Activated B cell treated with CpG ODN at 0.5 μM for 24 hours (primary cell): Measurements from ENCODE around the gene SLF2. TPM values are rescaled to one million over a fixed set of nuclear protein-coding genes. Genes with fewer than 3 reads are reported as not detected.

Experiments used
- ATAC-seq: fragments of 200-7000 bp; cut with Tn5 transposase; one replicate; pipeline ENCODE4 v1.10.0; 2021; ENCODE audit warnings: low read depth, mild to moderate bottlenecking, moderate library complexity
- CTCF ChIA-PET: fragments of 350-600 bp; sonication (Branson Sonifier 250); formaldehyde crosslinking; loops from one replicate; lab custom pipeline; 2021; ENCODE audit warnings: antibody characterized with exemption; lab: Charles Lee
- POLR2A ChIA-PET: fragments of 350-600 bp; sonication (Branson Sonifier 250); formaldehyde crosslinking; loops from one replicate; lab custom pipeline; 2021; ENCODE audit warnings: antibody characterized with exemption; lab: Charles Lee
- DNase-seq: peaks from one replicate; pipeline ENCODE4 v3.0.0; 2022
- H3K27ac Mint-ChIP-seq: one replicate; pipeline ENCODE4 v1.8.0; 2020; ENCODE audit warnings: mixed read lengths
- H3K27me3 Mint-ChIP-seq: one replicate; pipeline ENCODE4 v1.8.0; 2021; ENCODE audit warnings: mixed read lengths
- H3K36me3 Mint-ChIP-seq: one replicate; pipeline ENCODE4 v1.8.0; 2021; ENCODE audit warnings: low read depth, mixed read lengths
- H3K4me1 Mint-ChIP-seq: one replicate; pipeline ENCODE4 v1.8.0; 2021; ENCODE audit warnings: mixed read lengths
- H3K4me3 Mint-ChIP-seq: one replicate; pipeline ENCODE4 v1.8.0; 2020; ENCODE audit warnings: mild to moderate bottlenecking, mixed read lengths
- H3K9me3 Mint-ChIP-seq: one replicate; pipeline ENCODE4 v1.8.0; 2020; ENCODE audit warnings: mixed read lengths
- intact Hi-C: fragments of 100-400 bp; cut with micrococcal nuclease; formaldehyde crosslinking; loops from one replicate; pipeline ENCODE4 v1.15.1; 2024
- total RNA-seq: library from RNA; stranded (reverse); gene quantifications from 2 replicates; pipeline ENCODE4 v1.2.3, GENCODE V29; 2022
- TF ChIP-seq, protein P1 (sequence below): fragments of 200-600 bp; IDR thresholded peaks from one replicate; pipeline ENCODE4 v1.8.0; 2022; ENCODE audit warnings: antibody characterized with exemption, mild to moderate bottlenecking

Gene SLF2
- total RNA-seq, 1 donor from 2014 or later: 35.5 TPM

DNA sequence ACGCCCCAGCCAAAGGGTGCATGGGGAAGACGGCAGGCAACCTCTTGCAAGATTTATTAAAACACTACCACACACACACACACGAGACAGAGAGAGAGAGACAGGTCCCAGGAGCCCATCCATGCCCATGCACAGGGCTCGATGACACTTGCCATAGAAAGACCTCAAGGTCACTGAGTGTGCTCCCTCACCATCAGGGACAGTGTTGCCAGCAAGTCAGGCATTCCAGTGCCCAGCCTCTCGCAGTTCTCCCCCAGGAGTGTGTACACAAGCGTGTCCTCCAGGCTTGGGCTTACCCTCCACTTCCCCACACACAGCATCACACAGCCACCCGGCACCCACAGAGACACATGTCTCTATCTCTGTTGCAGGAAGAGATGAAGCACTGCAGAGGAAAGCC is 46.8 kb upstream of the SLF2 start:
- ChIA-PET CTCF (no interaction called here), POLR2A (no interaction called here)
- H3K36me3 Mint-ChIP-seq: no peaks in the 10 kb centered on the region
- intact Hi-C loops: no loop called here
- TF ChIP-seq, protein P1, sequence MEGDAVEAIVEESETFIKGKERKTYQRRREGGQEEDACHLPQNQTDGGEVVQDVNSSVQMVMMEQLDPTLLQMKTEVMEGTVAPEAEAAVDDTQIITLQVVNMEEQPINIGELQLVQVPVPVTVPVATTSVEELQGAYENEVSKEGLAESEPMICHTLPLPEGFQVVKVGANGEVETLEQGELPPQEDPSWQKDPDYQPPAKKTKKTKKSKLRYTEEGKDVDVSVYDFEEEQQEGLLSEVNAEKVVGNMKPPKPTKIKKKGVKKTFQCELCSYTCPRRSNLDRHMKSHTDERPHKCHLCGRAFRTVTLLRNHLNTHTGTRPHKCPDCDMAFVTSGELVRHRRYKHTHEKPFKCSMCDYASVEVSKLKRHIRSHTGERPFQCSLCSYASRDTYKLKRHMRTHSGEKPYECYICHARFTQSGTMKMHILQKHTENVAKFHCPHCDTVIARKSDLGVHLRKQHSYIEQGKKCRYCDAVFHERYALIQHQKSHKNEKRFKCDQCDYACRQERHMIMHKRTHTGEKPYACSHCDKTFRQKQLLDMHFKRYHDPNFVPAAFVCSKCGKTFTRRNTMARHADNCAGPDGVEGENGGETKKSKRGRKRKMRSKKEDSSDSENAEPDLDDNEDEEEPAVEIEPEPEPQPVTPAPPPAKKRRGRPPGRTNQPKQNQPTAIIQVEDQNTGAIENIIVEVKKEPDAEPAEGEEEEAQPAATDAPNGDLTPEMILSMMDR: no peak
- H3K9me3 Mint-ChIP-seq: no peaks in the 10 kb centered on the region
- H3K4me3 Mint-ChIP-seq: no peak overlapping the region
- H3K27ac Mint-ChIP-seq: no peak overlapping the region
- ATAC-seq (no peak), DNase-seq (no peak)
- peaks cover 44% of the 10 kb centered on the region for H3K27me3 Mint-ChIP-seq
- no peaks in the 10 kb centered on the region for H3K4me1 Mint-ChIP-seq

DNA sequence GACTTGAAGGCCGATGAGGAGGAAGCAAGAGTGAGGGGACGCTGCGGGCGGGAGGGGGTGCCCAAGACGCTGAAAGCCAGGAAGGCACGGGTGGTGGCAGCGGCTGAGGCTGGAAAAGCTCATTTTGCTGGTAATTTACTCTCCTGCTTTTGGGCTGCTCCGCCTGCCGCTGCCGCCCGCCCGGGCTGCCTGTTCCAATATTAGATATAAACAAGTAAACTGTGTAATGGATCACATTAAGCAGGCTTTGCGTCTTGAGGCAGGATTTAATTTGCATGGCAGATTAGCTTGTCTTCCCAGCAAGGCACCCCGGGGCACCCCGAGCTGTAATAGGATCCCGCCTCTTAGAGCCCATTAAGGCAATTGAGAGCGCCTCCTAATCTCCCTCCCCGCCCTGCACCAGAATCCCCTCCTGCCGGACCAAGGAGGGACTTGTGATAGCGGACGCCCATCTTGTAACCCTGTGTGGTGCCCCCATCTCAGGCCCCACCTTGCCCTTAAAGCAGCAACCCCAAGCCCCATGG is 46.1 kb upstream of the SLF2 start:
- intact Hi-C loops: no loop called here
- H3K9me3 Mint-ChIP-seq: no peaks in the 10 kb centered on the region
- H3K4me3 Mint-ChIP-seq: no peak overlapping the region
- ChIA-PET CTCF (no interaction called here), POLR2A (no interaction called here)
- TF ChIP-seq, protein P1: no peak
- no peak overlapping the region for H3K27ac Mint-ChIP-seq
- ATAC-seq (no peak), DNase-seq (no peak)
- no peaks in the 10 kb centered on the region for H3K4me1 Mint-ChIP-seq
- no peaks in the 10 kb centered on the region for H3K36me3 Mint-ChIP-seq
- H3K27me3 Mint-ChIP-seq: peaks cover 39% of the 10 kb centered on the region

DNA sequence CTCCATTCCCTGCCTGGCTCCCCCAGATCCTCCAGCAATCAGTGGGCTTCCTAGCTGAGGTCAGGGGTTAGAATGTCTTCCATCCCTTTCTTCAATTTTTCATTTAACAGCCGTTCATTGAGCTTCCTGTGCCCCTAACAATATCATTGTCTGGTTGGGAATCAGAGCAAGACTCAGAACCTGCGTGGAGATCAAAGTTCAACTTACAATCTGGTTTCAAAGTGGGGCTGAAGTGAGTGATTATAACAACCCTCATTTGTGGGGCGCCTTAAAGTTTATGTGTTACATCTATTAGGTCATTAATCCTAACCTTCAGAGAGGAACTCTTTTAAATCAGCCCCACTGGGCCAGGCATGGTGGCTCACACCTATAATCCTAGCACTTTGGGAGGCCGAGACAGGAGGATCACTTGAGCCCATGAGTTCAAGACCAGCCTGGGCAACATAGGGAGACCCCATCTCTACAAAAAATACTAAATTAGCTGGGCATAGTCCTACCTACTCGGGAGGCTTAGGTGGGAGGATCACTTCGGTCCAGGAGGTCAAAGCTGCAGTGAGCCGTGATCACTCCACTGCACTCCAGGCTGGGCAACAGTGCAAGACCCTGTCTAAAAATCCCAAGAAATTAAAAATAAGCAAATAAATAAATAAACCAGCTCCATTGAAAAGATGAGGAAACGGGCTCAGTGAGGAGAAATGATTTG is 45.4 kb upstream of the SLF2 start:
- ChIA-PET POLR2A (interaction anchor here (0.6 kb wide), 1 partner anchor 25 kb away, joined by 3 read pairs; no protein-coding TSS in a partner anchor), CTCF (no interaction called here)
- no peak for DNase-seq
- Mint-ChIP-seq H3K27ac (no peak overlapping the region), H3K4me1 (no peaks in the 10 kb centered on the region), H3K27me3 (peaks cover 35% of the 10 kb centered on the region), H3K36me3 (no peaks in the 10 kb centered on the region), H3K4me3 (no peak overlapping the region), H3K9me3 (no peaks in the 10 kb centered on the region)
- intact Hi-C loops: no loop called here
- TF ChIP-seq, protein P1: no peak
- ATAC-seq: no peak

DNA sequence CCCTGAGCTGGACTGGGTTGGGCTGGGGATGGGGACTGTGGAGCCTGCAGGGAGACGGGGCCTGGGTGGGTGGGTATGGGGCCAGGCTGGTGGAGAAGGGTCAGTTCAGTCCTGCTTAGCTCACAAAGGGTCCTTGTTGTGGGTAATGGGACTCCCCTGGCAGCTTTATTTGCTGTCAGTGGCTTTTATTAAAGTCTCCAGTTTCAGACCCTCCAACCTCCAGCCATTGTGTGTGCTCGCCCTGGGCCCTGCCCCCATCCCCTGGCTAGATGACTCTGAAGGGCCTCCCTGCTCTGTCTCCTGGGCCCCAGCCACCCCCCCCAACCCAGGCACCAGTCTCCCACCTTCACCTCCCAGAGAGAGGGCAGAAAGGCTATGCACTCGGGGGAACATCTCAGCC is 44.4 kb upstream of the SLF2 start:
- H3K4me1 Mint-ChIP-seq: no peaks in the 10 kb centered on the region
- H3K4me3 Mint-ChIP-seq: no peak overlapping the region
- ATAC-seq (no peak), DNase-seq (no peak)
- no peaks in the 10 kb centered on the region for H3K36me3 Mint-ChIP-seq
- peaks cover 38% of the 10 kb centered on the region for H3K27me3 Mint-ChIP-seq
- TF ChIP-seq, protein P1: no peak
- CTCF ChIA-PET: no interaction called here
- H3K9me3 Mint-ChIP-seq: no peaks in the 10 kb centered on the region
- H3K27ac Mint-ChIP-seq: no peak overlapping the region
- POLR2A ChIA-PET: no interaction called here
- intact Hi-C loops: no loop called here

DNA sequence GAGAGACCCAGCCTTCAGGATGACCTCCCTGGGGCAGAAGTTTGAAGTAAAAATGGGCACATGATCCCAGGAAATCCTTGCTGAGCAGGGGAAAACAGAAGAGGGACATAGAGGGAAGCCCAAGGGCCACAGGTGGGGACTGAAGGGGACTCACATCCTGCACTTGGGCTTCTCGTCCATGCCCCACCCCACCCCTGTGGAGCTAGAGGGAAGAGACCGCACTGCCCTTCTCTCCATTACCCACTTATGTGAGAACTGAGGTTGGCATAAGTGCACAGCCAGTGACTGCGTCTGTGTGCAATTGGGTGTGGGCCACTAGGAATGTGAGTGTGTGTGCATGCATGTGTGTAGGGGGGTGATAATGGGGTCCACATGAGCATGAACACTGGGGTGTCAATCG is 43.4 kb upstream of the SLF2 start:
- Mint-ChIP-seq H3K27ac (no peak overlapping the region), H3K4me1 (no peaks in the 10 kb centered on the region), H3K4me3 (no peak overlapping the region), H3K27me3 (peaks cover 38% of the 10 kb centered on the region), H3K36me3 (no peaks in the 10 kb centered on the region), H3K9me3 (no peaks in the 10 kb centered on the region)
- TF ChIP-seq, protein P1: no peak
- CTCF ChIA-PET: interaction anchor here (0.6 to 0.9 kb wide), 2 partner anchors 198 to 305 kb away, joined by 3 to 4 read pairs; no protein-coding TSS in a partner anchor
- DNase-seq (no peak), ATAC-seq (no peak)
- POLR2A ChIA-PET: interaction anchor here (0.7 kb wide), 1 partner anchor 231 kb away, joined by 3 read pairs; no protein-coding TSS in a partner anchor
- intact Hi-C loops: no loop called here
